WTC11 (cell line): ENCODE results near the gene LMO1. TPM values are rescaled to one million over a fixed set of nuclear protein-coding genes. Genes with fewer than 3 reads are reported as not detected.

ENCODE experiments used
- ATAC-seq: fragments of 200-7000 bp; cut with Tn5 transposase; 2 replicates; pipeline ENCODE4 v1.10.0; 2021; ENCODE audit warnings: mild to moderate bottlenecking, moderate library complexity
- CTCF ChIA-PET: fragments of 300-600 bp; sonication (Branson Sonifier 250); formaldehyde crosslinking; loops from one replicate; lab custom pipeline; 2021; ENCODE audit warnings: antibody characterized with exemption; lab: Charles Lee
- POLR2A ChIA-PET: fragments of 350-600 bp; sonication (Branson Sonifier 250); formaldehyde crosslinking; loops from one replicate; lab custom pipeline; 2021; ENCODE audit warnings: antibody characterized with exemption; lab: Charles Lee
- DNase-seq: peaks from one replicate; pipeline ENCODE4 v3.0.0; 2021; ENCODE audit warnings: low spot score
- H3K27ac Mint-ChIP-seq: 2 replicates; pipeline ENCODE4 v1.8.0; 2021; ENCODE audit warnings: mixed read lengths
- H3K27me3 Mint-ChIP-seq: 2 replicates; pipeline ENCODE4 v1.8.0; 2021; ENCODE audit warnings: low read depth, mild to moderate bottlenecking, moderate library complexity, mixed read lengths
- H3K36me3 Mint-ChIP-seq: 2 replicates; pipeline ENCODE4 v1.8.0; 2021; ENCODE audit warnings: mixed read lengths
- H3K4me1 Mint-ChIP-seq: 2 replicates; pipeline ENCODE4 v1.8.0; 2022; ENCODE audit warnings: mixed read lengths
- H3K4me3 Mint-ChIP-seq: 2 replicates; pipeline ENCODE4 v1.8.0; 2021; ENCODE audit warnings: mild to moderate bottlenecking, moderate library complexity, mixed read lengths
- H3K9me3 Mint-ChIP-seq: 2 replicates; pipeline ENCODE4 v1.8.0; 2021; ENCODE audit warnings: mixed read lengths
- ATF3 ChIP-seq: sonication (generic); formaldehyde crosslinking; conservative IDR thresholded peaks from 2 replicates; pipeline ENCODE4 v1.8.1; 2022; ENCODE audit warnings: mild to moderate bottlenecking, missing genetic modification reagents
- CREM ChIP-seq: sonication (generic); formaldehyde crosslinking; IDR thresholded peaks from 2 replicates; pipeline ENCODE4 v1.8.1; 2022; ENCODE audit warnings: mild to moderate bottlenecking, missing genetic modification reagents, moderate library complexity
- E2F1 ChIP-seq: sonication (generic); formaldehyde crosslinking; IDR thresholded peaks from 2 replicates; pipeline ENCODE4 v1.8.0; 2022; ENCODE audit warnings: mild to moderate bottlenecking, missing genetic modification reagents
- E2F4 ChIP-seq: sonication (generic); formaldehyde crosslinking; IDR thresholded peaks from 2 replicates; pipeline ENCODE4 v1.8.1; 2022; ENCODE audit warnings: low read depth, mild to moderate bottlenecking, moderate library complexity, missing genetic modification reagents, borderline replicate concordance
- EMX1 ChIP-seq: fragments of 250-450 bp; sonication (Bioruptor Pico); IDR thresholded peaks from 2 replicates; pipeline ENCODE4 v1.8.0; 2021; ENCODE audit warnings: mild to moderate bottlenecking
- GABPB1 ChIP-seq: sonication (generic); formaldehyde crosslinking; IDR thresholded peaks from 2 replicates; pipeline ENCODE4 v1.8.1; 2023; ENCODE audit warnings: mild to moderate bottlenecking, missing genetic modification reagents
- JAZF1 ChIP-seq: fragments of 250-450 bp; sonication (Bioruptor Pico); IDR thresholded peaks from 2 replicates; pipeline ENCODE4 v1.9.0; 2021; ENCODE audit warnings: moderate library complexity, mild to moderate bottlenecking, inconsistent platforms
- MLX ChIP-seq: sonication (generic); formaldehyde crosslinking; IDR thresholded peaks from 2 replicates; pipeline ENCODE4 v1.8.1; 2023; ENCODE audit warnings: mild to moderate bottlenecking, missing genetic modification reagents, moderate library complexity
- MXD4 ChIP-seq: fragments of 250-450 bp; sonication (Bioruptor Pico); IDR thresholded peaks from 2 replicates; pipeline ENCODE4 v1.8.0; 2021; ENCODE audit warnings: mild to moderate bottlenecking, moderate library complexity, borderline replicate concordance
- NFATC4 ChIP-seq: fragments of 250-450 bp; sonication (Bioruptor Pico); IDR thresholded peaks from 2 replicates; pipeline ENCODE4 v1.9.0; 2021; ENCODE audit warnings: mild to moderate bottlenecking
- NFE2L1 ChIP-seq: sonication (generic); formaldehyde crosslinking; IDR thresholded peaks from 2 replicates; pipeline ENCODE4 v1.8.1; 2023; ENCODE audit warnings: missing genetic modification reagents
- NFYB ChIP-seq: sonication (generic); formaldehyde crosslinking; conservative IDR thresholded peaks from 2 replicates; pipeline ENCODE4 v1.8.0; 2022; ENCODE audit warnings: low read depth, missing genetic modification reagents
- NR3C1 ChIP-seq: sonication (generic); formaldehyde crosslinking; conservative IDR thresholded peaks from 2 replicates; pipeline ENCODE4 v1.8.1; 2023; ENCODE audit warnings: low read depth, mild to moderate bottlenecking, missing genetic modification reagents
- OVOL2 ChIP-seq: fragments of 250-450 bp; sonication (Bioruptor Pico); IDR thresholded peaks from 2 replicates; pipeline ENCODE4 v1.9.0; 2021; ENCODE audit warnings: mild to moderate bottlenecking, borderline replicate concordance
- SMAD3 ChIP-seq: sonication (generic); formaldehyde crosslinking; IDR thresholded peaks from 2 replicates; pipeline ENCODE4 v1.8.0; 2022; ENCODE audit warnings: missing genetic modification reagents, mild to moderate bottlenecking, borderline replicate concordance
- SP1 ChIP-seq: sonication (generic); formaldehyde crosslinking; conservative IDR thresholded peaks from 2 replicates; pipeline ENCODE4 v1.8.1; 2022; ENCODE audit warnings: missing genetic modification reagents
- ZBTB21 ChIP-seq: sonication (generic); formaldehyde crosslinking; IDR thresholded peaks from 2 replicates; pipeline ENCODE4 v1.8.1; 2023; ENCODE audit warnings: mild to moderate bottlenecking, missing genetic modification reagents, borderline replicate concordance
- ZBTB43 ChIP-seq: sonication (generic); formaldehyde crosslinking; IDR thresholded peaks from 2 replicates; pipeline ENCODE4 v1.8.1; 2023; ENCODE audit warnings: mild to moderate bottlenecking, missing genetic modification reagents
- ZMAT4 ChIP-seq: fragments of 250-450 bp; sonication (Bioruptor Pico); IDR thresholded peaks from 2 replicates; pipeline ENCODE4 v1.9.0; 2021; ENCODE audit warnings: mild to moderate bottlenecking
- ZNF232 ChIP-seq: sonication (generic); formaldehyde crosslinking; IDR thresholded peaks from 2 replicates; pipeline ENCODE4 v1.8.0; 2022; ENCODE audit warnings: mild to moderate bottlenecking, missing genetic modification reagents
- ZNF281 ChIP-seq: sonication (generic); formaldehyde crosslinking; IDR thresholded peaks from 2 replicates; pipeline ENCODE4 v1.8.0; 2023; ENCODE audit warnings: mild to moderate bottlenecking, missing genetic modification reagents
- ZNF317 ChIP-seq: sonication (generic); formaldehyde crosslinking; IDR thresholded peaks from 2 replicates; pipeline ENCODE4 v1.8.1; 2023; ENCODE audit warnings: low read depth, mild to moderate bottlenecking, moderate library complexity, missing genetic modification reagents, borderline replicate concordance
- ZNF425 ChIP-seq: fragments of 250-450 bp; sonication (Bioruptor Pico); conservative IDR thresholded peaks from 2 replicates; pipeline ENCODE4 v1.9.0; 2021; ENCODE audit warnings: mild to moderate bottlenecking
- total RNA-seq: library from RNA; stranded (reverse); gene quantifications from 3 replicates; pipeline ENCODE4 v1.2.3, GENCODE V29; 2021

Gene LMO1
- total RNA-seq, 1 experiment from 2014 or later: 0.44 TPM

- ChIA-PET CTCF (interaction anchor here (0.8 to 2.6 kb wide), 3 partner anchors 24 to 68 kb away, joined by 3 to 10 read pairs (median 3); partner anchors contain the start of gene LMO1), POLR2A (no interaction called here)
- Mint-ChIP-seq H3K4me3 (no peak overlapping the region), H3K4me1 (peaks cover 2% of the 10 kb centered on the region), H3K27ac (no peak overlapping the region), H3K9me3 (no peaks in the 10 kb centered on the region), H3K27me3 (peaks cover 11% of the 10 kb centered on the region), H3K36me3 (no peaks in the 10 kb centered on the region)
- DNase-seq: no peak
- ATAC-seq: no peak
- no peak for TF ChIP-seq EMX1 (CRISPR knock-in tag)
- TF ChIP-seq ZBTB21: no peak
- no peak for TF ChIP-seq NFATC4 (CRISPR knock-in tag)
- no peak for TF ChIP-seq ATF3 (CRISPR knock-in tag)
- TF ChIP-seq OVOL2: no peak
- TF ChIP-seq ZNF425 (CRISPR knock-in tag): no peak
- TF ChIP-seq ZNF317: no peak
- TF ChIP-seq NFYB (CRISPR knock-in tag): no peak
- TF ChIP-seq E2F4 (CRISPR knock-in tag): no peak
- TF ChIP-seq MXD4 (CRISPR knock-in tag): no peak
- TF ChIP-seq NFE2L1 (CRISPR knock-in tag): no peak
- no peak for TF ChIP-seq E2F1 (CRISPR knock-in tag)
- no peak for TF ChIP-seq SMAD3 (CRISPR knock-in tag)
- no peak for TF ChIP-seq CREM (CRISPR knock-in tag)
- no peak for TF ChIP-seq ZMAT4 (CRISPR knock-in tag)
- no peak for TF ChIP-seq JAZF1 (CRISPR knock-in tag)
- no peak for TF ChIP-seq GABPB1
- no peak for TF ChIP-seq ZBTB43
- TF ChIP-seq SP1 (CRISPR knock-in tag): no peak
These were observed 23.6 kb upstream of the LMO1 start for GRCh38 chr11:8287297-8287696.

- ATAC-seq (no peak), DNase-seq (no peak)
- H3K36me3 Mint-ChIP-seq: no peaks in the 10 kb centered on the region
- H3K9me3 Mint-ChIP-seq: no peaks in the 10 kb centered on the region
- peaks cover 11% of the 10 kb centered on the region for H3K27me3 Mint-ChIP-seq
- CTCF ChIA-PET: interaction anchor here (0.9 to 2.6 kb wide), 2 partner anchors 23 to 67 kb away, joined by 3 to 10 read pairs; partner anchors contain the start of gene LMO1
- H3K4me1 Mint-ChIP-seq: peaks cover 2% of the 10 kb centered on the region
- no peak overlapping the region for H3K4me3 Mint-ChIP-seq
- POLR2A ChIA-PET: no interaction called here
- no peak for TF ChIP-seq NR3C1
- no peak for TF ChIP-seq ATF3 (CRISPR knock-in tag)
- no peak for TF ChIP-seq ZNF281 (CRISPR knock-in tag)
- TF ChIP-seq ZNF232 (CRISPR knock-in tag): no peak
- no peak for TF ChIP-seq NFATC4 (CRISPR knock-in tag)
- TF ChIP-seq GABPB1: no peak
- TF ChIP-seq MLX (CRISPR knock-in tag): no peak
- TF ChIP-seq ZNF317: no peak
- no peak overlapping the region for H3K27ac Mint-ChIP-seq
These were observed 23.2 kb upstream of the LMO1 start for GRCh38 chr11:8286886-8287285.
